ENCODE measurements around the gene CACNA2D2.

DNA sequence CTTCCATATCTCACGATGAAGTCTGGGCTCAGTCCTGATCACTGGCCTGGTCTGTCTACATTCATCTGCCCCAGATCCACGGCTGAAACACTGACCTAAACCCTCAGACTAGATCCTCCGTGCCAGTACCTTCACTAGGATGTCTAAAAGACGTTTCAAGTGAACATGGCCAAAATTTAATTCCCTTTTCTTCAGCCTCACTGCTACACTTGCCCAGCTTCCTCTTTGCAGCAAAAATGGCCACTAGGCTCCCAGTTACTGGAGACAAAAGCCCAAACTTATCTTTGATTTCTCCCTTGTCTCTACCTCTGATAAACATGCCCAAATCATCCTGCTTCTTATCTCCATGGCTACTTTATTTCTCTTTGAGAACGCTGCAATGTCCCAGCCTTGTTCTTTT lies 164.5 kb downstream of the CACNA2D2 start:
- TF ChIP-seq, protein P1, sequence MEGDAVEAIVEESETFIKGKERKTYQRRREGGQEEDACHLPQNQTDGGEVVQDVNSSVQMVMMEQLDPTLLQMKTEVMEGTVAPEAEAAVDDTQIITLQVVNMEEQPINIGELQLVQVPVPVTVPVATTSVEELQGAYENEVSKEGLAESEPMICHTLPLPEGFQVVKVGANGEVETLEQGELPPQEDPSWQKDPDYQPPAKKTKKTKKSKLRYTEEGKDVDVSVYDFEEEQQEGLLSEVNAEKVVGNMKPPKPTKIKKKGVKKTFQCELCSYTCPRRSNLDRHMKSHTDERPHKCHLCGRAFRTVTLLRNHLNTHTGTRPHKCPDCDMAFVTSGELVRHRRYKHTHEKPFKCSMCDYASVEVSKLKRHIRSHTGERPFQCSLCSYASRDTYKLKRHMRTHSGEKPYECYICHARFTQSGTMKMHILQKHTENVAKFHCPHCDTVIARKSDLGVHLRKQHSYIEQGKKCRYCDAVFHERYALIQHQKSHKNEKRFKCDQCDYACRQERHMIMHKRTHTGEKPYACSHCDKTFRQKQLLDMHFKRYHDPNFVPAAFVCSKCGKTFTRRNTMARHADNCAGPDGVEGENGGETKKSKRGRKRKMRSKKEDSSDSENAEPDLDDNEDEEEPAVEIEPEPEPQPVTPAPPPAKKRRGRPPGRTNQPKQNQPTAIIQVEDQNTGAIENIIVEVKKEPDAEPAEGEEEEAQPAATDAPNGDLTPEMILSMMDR (IDR thresholded peaks at IDR 0.05): no peak
- no peak for TF ChIP-seq POLR2A (IDR thresholded peaks at IDR 0.05)

All from adrenal gland (tissue), 5 donors.